Glutamatergic neuron (in vitro differentiated cells): Measurements from ENCODE around the gene APMAP. TPM values are rescaled to one million over a fixed set of nuclear protein-coding genes. Genes with fewer than 3 reads are reported as not detected.

Experiments
- DNase-seq: peaks from one replicate; pipeline ENCODE4 v3.0.0; 2022
- H3K27ac Mint-ChIP-seq: one replicate; pipeline ENCODE4 v1.8.0; 2020; ENCODE audit warnings: mild to moderate bottlenecking, mixed read lengths, inconsistent platforms; ENCODE audit not compliant: unreplicated experiment
- H3K27me3 Mint-ChIP-seq: one replicate; pipeline ENCODE4 v1.8.0; 2020; ENCODE audit warnings: mild to moderate bottlenecking, moderate library complexity, mixed read lengths, inconsistent platforms; ENCODE audit not compliant: unreplicated experiment
- H3K36me3 Mint-ChIP-seq: one replicate; pipeline ENCODE4 v1.8.0; 2020; ENCODE audit warnings: mild to moderate bottlenecking, mixed read lengths, inconsistent platforms; ENCODE audit not compliant: unreplicated experiment
- H3K4me1 Mint-ChIP-seq: one replicate; pipeline ENCODE4 v1.8.0; 2020; ENCODE audit warnings: mild to moderate bottlenecking, low read depth, mixed read lengths, inconsistent platforms; ENCODE audit not compliant: unreplicated experiment
- H3K4me3 Mint-ChIP-seq: one replicate; pipeline ENCODE4 v1.8.0; 2020; ENCODE audit warnings: mild to moderate bottlenecking, mixed read lengths, inconsistent platforms; ENCODE audit not compliant: unreplicated experiment
- H3K9me3 Mint-ChIP-seq: one replicate; pipeline ENCODE4 v1.8.0; 2020; ENCODE audit warnings: mild to moderate bottlenecking, moderate library complexity, mixed read lengths, inconsistent platforms; ENCODE audit not compliant: unreplicated experiment
- CTCF ChIP-seq: fragments of 200-600 bp; sonication (generic); IDR thresholded peaks from one replicate; pipeline ENCODE4 v1.5.0; 2021; ENCODE audit not compliant: partially characterized antibody, unreplicated experiment
- total RNA-seq: library from RNA; stranded (reverse); fragmentation: NEBNext Ultra II Directional; extraction: Animal tissue kit (Norgen Biotek cat#: 25700); gene quantifications from one replicate; pipeline ENCODE4 v1.2.1, GENCODE V29; 2021; ENCODE audit not compliant: unreplicated experiment

The APMAP gene
- total RNA-seq, 1 donor from 2014 or later, result 218 TPM

GRCh38 chr20:25035921-25036320, 43.4 kb upstream of the APMAP start:
- no peak for DNase-seq
- no peak for TF ChIP-seq CTCF
- peaks cover 4% of the 10 kb centered on the region for H3K36me3 Mint-ChIP-seq
- no peaks in the 10 kb centered on the region for H3K4me1 Mint-ChIP-seq
- no peak overlapping the region for H3K4me3 Mint-ChIP-seq
- H3K9me3 Mint-ChIP-seq, result peaks cover 3% of the 10 kb centered on the region
- no peak overlapping the region for H3K27ac Mint-ChIP-seq
- peaks cover 6% of the 10 kb centered on the region for H3K27me3 Mint-ChIP-seq

- Mint-ChIP-seq H3K4me3 (no peak overlapping the region), H3K4me1 (no peaks in the 10 kb centered on the region), H3K27ac (no peak overlapping the region), H3K36me3 (peaks cover 4% of the 10 kb centered on the region), H3K9me3 (peaks cover 3% of the 10 kb centered on the region), H3K27me3 (peaks cover 5% of the 10 kb centered on the region)
- no peak for DNase-seq
- TF ChIP-seq CTCF, result no peak
Measured at GRCh38 chr20:25033924-25034300, 41.4 kb upstream of the APMAP start.

GRCh38 chr20:25033265-25033923, 40.8 kb upstream of the APMAP start:
- Mint-ChIP-seq H3K4me3 (no peak overlapping the region), H3K27ac (no peak overlapping the region), H3K9me3 (peaks cover 3% of the 10 kb centered on the region)

GRCh38 chr20:25032478-25033264, 40.1 kb upstream of the APMAP start:
- H3K9me3 Mint-ChIP-seq, result peaks cover 3% of the 10 kb centered on the region
- no peak overlapping the region for H3K27ac Mint-ChIP-seq
- H3K27me3 Mint-ChIP-seq, result peaks cover 5% of the 10 kb centered on the region
- H3K4me3 Mint-ChIP-seq, result no peak overlapping the region
- no peak for TF ChIP-seq CTCF
- DNase-seq, result no peak
- peaks cover 4% of the 10 kb centered on the region for H3K36me3 Mint-ChIP-seq
- H3K4me1 Mint-ChIP-seq, result no peaks in the 10 kb centered on the region

More at GRCh38 chr20:25033265-25033923, 40.8 kb upstream of the APMAP start:
- H3K27me3 Mint-ChIP-seq, result peaks cover 5% of the 10 kb centered on the region
- DNase-seq, result no peak
- H3K36me3 Mint-ChIP-seq, result peaks cover 4% of the 10 kb centered on the region
- H3K4me1 Mint-ChIP-seq, result no peaks in the 10 kb centered on the region
- TF ChIP-seq CTCF, result no peak

GRCh38 chr20:25032065-25032477, 39.5 kb upstream of the APMAP start:
- Mint-ChIP-seq H3K4me1 (no peaks in the 10 kb centered on the region), H3K36me3 (peaks cover 4% of the 10 kb centered on the region), H3K27ac (no peak overlapping the region), H3K27me3 (peaks cover 5% of the 10 kb centered on the region), H3K4me3 (no peak overlapping the region), H3K9me3 (peaks cover 3% of the 10 kb centered on the region)
- TF ChIP-seq CTCF, result no peak
- DNase-seq, result no peak
